Panc1 (cell line): ENCODE measurements around the gene KCNG2. TPM values are rescaled to one million over a fixed set of nuclear protein-coding genes. Genes with fewer than 3 reads are reported as not detected.

Source experiments
- ATAC-seq: fragments of 200-7000 bp; cut with Tn5 transposase; 2 replicates; pipeline ENCODE4 v1.9.1; 2020; ENCODE audit warnings: mild to moderate bottlenecking, moderate library complexity
- BruUV-seq: library from RNA; stranded (reverse); fragments of 400-500 nt; replicated peaks from 2 replicates; lab custom pipeline; 2021; lab: Mats Ljungman, UMichigan
- CTCF ChIA-PET: fragments of 300-600 bp; sonication (Branson Sonifier 250); formaldehyde crosslinking; loops from one replicate; lab custom pipeline; 2022; ENCODE audit warnings: antibody characterized with exemption; lab: Charles Lee
- POLR2A ChIA-PET: fragments of 300-600 bp; sonication (Branson Sonifier 250); formaldehyde crosslinking; loops from one replicate; lab custom pipeline; 2022; ENCODE audit warnings: antibody characterized with exemption; lab: Charles Lee
- DNase-seq: peaks from one replicate; pipeline ENCODE4 v3.0.0-alpha.2; 2010; ENCODE audit warnings: low read depth, low spot score
- H3K27ac ChIP-seq: 2 replicates; pipeline ENCODE4 v1.5.1; 2011; ENCODE audit warnings: mild to moderate bottlenecking, low read length, inconsistent platforms
- H3K27me3 ChIP-seq: fragments of 200-500 bp; sonication (Bioruptor generic); 2 replicates; pipeline ENCODE4 v1.6.0; 2014; ENCODE audit warnings: low read length, inconsistent platforms; ENCODE audit not compliant: control insufficient read depth, insufficient read depth
- H3K36me3 ChIP-seq: fragments of 200-500 bp; sonication (Bioruptor generic); 2 replicates; pipeline ENCODE4 v1.5.1; 2014; ENCODE audit warnings: inconsistent platforms, mild to moderate bottlenecking, low read length, moderate library complexity; ENCODE audit not compliant: control insufficient read depth, insufficient read depth
- H3K4me1 ChIP-seq: 2 replicates; pipeline ENCODE4 v1.5.1; 2011; ENCODE audit warnings: inconsistent platforms, mild to moderate bottlenecking, low read length, moderate library complexity; ENCODE audit not compliant: control insufficient read depth, insufficient read depth
- H3K4me3 ChIP-seq, 2 experiments: 2 replicates each; pipeline ENCODE4 v1.5.1; 2011 to 2012; ENCODE audit warnings: low read depth in 2 of 2, low read length in 2 of 2, mild to moderate bottlenecking in 2 of 2, inconsistent platforms in 1 of 2, moderate library complexity in 1 of 2
- H3K9me3 ChIP-seq: fragments of 200-500 bp; sonication (Bioruptor generic); 2 replicates; pipeline ENCODE4 v1.5.1; 2014; ENCODE audit warnings: low read depth, mild to moderate bottlenecking, inconsistent platforms, low read length, moderate library complexity; ENCODE audit not compliant: control insufficient read depth, insufficient read depth
- POLR2AphosphoS5 ChIP-seq: IDR thresholded peaks from 2 replicates; pipeline ENCODE4 v1.6.1; 2012; ENCODE audit warnings: mild to moderate bottlenecking, low read depth, low read length, moderate library complexity
- REST ChIP-seq, 2 experiments: IDR thresholded peaks; 2 replicates each; pipeline ENCODE4 v1.6.1; 2011 to 2012; ENCODE audit warnings: low read depth in 2 of 2, control low read depth in 1 of 2, low read length in 1 of 2, mild to moderate bottlenecking in 1 of 2, moderate library complexity in 1 of 2; ENCODE audit not compliant: insufficient read depth in 1 of 2
- SIN3A ChIP-seq: IDR thresholded peaks from 2 replicates; pipeline ENCODE4 v1.6.1; 2012; ENCODE audit warnings: low read depth, mild to moderate bottlenecking, low read length, moderate library complexity, borderline replicate concordance; ENCODE audit not compliant: insufficient read depth
- TCF7L2 ChIP-seq: IDR thresholded peaks from 2 replicates; pipeline ENCODE4 v1.6.1; 2011; ENCODE audit warnings: mild to moderate bottlenecking, low read depth, low read length, inconsistent platforms
- in situ Hi-C: cut with HindIII; loops from 2 replicates; pipeline ENCODE4 v1.10.0; 2016; ENCODE audit warnings: low sequenced_read_pairs, low pct_unique_long_range_greater_than_20kb
- intact Hi-C: fragments of 100-400 bp; cut with micrococcal nuclease; formaldehyde crosslinking; loops from one replicate; pipeline ENCODE4 v1.10.0; 2022; ENCODE audit not compliant: unreplicated experiment
- total RNA-seq: library from RNA; stranded (reverse); gene quantifications from one replicate; pipeline ENCODE4 v1.2.1, GENCODE V29; 2021; ENCODE audit not compliant: unreplicated experiment
- TF ChIP-seq, protein P1 (sequence below): fragments of 450-650 bp; IDR thresholded peaks from 2 replicates; pipeline ENCODE4 v1.5.1; 2017; ENCODE audit warnings: mild to moderate bottlenecking

The KCNG2 gene
- total RNA-seq, 1 experiment from 2014 or later, result not detected

DNA sequence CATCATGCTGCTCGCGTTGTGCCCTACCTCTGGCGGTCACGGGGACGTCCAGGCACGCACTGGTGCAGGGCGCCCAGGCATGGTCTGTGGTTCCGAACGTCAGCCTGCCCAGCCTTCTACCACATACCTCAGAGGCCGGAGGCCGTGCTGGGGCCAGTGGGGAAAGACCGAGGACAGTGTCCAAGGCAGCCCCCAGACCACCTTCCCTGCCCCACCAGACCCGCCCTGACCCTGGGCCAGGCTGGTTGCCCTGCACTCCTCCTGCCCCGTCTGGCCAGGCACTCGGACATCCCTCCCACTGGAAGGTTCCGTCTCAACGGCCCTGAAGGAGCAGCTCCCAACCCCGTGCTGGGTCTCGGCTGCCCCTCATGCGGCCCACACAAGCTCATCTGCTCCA lies 120.9 kb downstream of the KCNG2 start:
- Histone ChIP-seq H3K4me3 (no peak overlapping the region), H3K4me1 (no peaks in the 10 kb centered on the region), H3K27me3 (no peaks in the 10 kb centered on the region), H3K9me3 (no peaks in the 10 kb centered on the region), H3K36me3 (no peaks in the 10 kb centered on the region), H3K27ac (no peak overlapping the region)
- ATAC-seq (no peak), DNase-seq (no peak)
- TF ChIP-seq REST (IDR thresholded peaks at IDR 0.05; ENCODE audit: insufficient read depth in 1 of 2, low read depth in 2 of 2, low read length in 1 of 2) (no peak), TCF7L2 (no peak), SIN3A (no peak), POLR2AphosphoS5 (no peak)
- TF ChIP-seq, protein P1, sequence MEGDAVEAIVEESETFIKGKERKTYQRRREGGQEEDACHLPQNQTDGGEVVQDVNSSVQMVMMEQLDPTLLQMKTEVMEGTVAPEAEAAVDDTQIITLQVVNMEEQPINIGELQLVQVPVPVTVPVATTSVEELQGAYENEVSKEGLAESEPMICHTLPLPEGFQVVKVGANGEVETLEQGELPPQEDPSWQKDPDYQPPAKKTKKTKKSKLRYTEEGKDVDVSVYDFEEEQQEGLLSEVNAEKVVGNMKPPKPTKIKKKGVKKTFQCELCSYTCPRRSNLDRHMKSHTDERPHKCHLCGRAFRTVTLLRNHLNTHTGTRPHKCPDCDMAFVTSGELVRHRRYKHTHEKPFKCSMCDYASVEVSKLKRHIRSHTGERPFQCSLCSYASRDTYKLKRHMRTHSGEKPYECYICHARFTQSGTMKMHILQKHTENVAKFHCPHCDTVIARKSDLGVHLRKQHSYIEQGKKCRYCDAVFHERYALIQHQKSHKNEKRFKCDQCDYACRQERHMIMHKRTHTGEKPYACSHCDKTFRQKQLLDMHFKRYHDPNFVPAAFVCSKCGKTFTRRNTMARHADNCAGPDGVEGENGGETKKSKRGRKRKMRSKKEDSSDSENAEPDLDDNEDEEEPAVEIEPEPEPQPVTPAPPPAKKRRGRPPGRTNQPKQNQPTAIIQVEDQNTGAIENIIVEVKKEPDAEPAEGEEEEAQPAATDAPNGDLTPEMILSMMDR, result no peak
- ChIA-PET CTCF (no interaction called here), POLR2A (no interaction called here)
- no TSS peak for BruUV-seq
- in situ Hi-C loops, result no loop called here
- intact Hi-C loops, result no loop called here

DNA sequence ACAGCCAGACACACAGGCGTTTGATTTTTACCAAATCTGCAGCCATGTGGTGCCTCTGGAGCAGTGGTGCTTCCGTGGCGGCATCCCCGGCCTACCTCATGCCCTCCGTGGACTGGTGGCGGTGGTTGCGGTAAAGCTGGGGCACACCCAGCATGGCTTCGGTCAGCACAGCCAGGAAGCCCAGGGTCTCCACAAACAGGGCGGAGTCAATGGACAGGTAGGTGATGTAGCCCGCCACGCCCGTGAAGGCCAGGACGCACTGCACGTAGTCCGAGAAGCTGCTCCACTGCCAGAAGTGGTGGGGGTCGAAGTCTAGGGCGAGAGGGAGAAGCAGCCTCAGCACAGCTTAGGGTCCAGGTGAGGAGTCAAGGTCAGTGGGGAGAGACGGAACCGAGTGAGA lies 121.4 kb downstream of the KCNG2 start:
- TF ChIP-seq, protein P1, result no peak
- TF ChIP-seq SIN3A (no peak), TCF7L2 (no peak), POLR2AphosphoS5 (no peak), REST (IDR thresholded peaks at IDR 0.05; ENCODE audit: insufficient read depth in 1 of 2, low read depth in 2 of 2, low read length in 1 of 2) (no peak)
- no TSS peak for BruUV-seq
- in situ Hi-C loops (no loop called here), intact Hi-C loops (no loop called here)
- ChIA-PET CTCF (no interaction called here), POLR2A (no interaction called here)
- Histone ChIP-seq H3K4me3 (no peak overlapping the region), H3K9me3 (no peaks in the 10 kb centered on the region), H3K27me3 (no peaks in the 10 kb centered on the region), H3K27ac (no peak overlapping the region), H3K4me1 (no peaks in the 10 kb centered on the region), H3K36me3 (no peaks in the 10 kb centered on the region)
- no peak for DNase-seq
- ATAC-seq, result no peak
